Mesenchymal stem cell (in vitro differentiated cells and primary cell): ENCODE data around the gene SSB.
"Not testable (repeated sequence)": the region's sequence is repeated elsewhere in the genome, so short reads cannot be mapped to it uniquely, and the experiment has no call there.

Experiments used
- DNase-seq: peaks from one replicate; pipeline ENCODE4 v3.0.0-alpha.2; 2013
- H2AFZ ChIP-seq: one replicate; pipeline ENCODE4 v1.6.1; 2013; ENCODE audit warnings: low read depth, mild to moderate bottlenecking, control low read depth, inconsistent platforms, low read length, moderate library complexity
- H2AK5ac ChIP-seq: 2 replicates; pipeline ENCODE4 v1.6.1; 2013; ENCODE audit warnings: low read length, moderate library complexity, mild to moderate bottlenecking, inconsistent platforms; ENCODE audit not compliant: severe bottlenecking
- H2BK120ac ChIP-seq: one replicate; pipeline ENCODE4 v1.6.1; 2013; ENCODE audit warnings: low read depth, mild to moderate bottlenecking, inconsistent platforms, low read length, moderate library complexity
- H2BK12ac ChIP-seq, 2 experiments: one replicate each; pipeline ENCODE4 v1.6.1; 2013; ENCODE audit warnings: inconsistent platforms in 2 of 2, low read length in 2 of 2, mild to moderate bottlenecking in 2 of 2, moderate library complexity in 2 of 2, control low read depth in 1 of 2
- H2BK15ac ChIP-seq: one replicate; pipeline ENCODE4 v1.6.1; 2013; ENCODE audit warnings: mild to moderate bottlenecking, low read depth, inconsistent platforms; ENCODE audit not compliant: poor library complexity, severe bottlenecking
- H2BK5ac ChIP-seq: 2 replicates; pipeline ENCODE4 v1.6.1; 2013; ENCODE audit warnings: low read depth, mild to moderate bottlenecking, low read length, control low read depth, inconsistent platforms; ENCODE audit not compliant: poor library complexity, severe bottlenecking
- H3K14ac ChIP-seq, 2 experiments: one replicate each; pipeline ENCODE4 v1.6.1; 2013; ENCODE audit warnings: inconsistent platforms in 2 of 2, low read length in 2 of 2, control low read depth in 1 of 2, mild to moderate bottlenecking in 1 of 2, moderate library complexity in 1 of 2
- H3K18ac ChIP-seq, 2 experiments: one replicate each; pipeline ENCODE4 v1.6.1; 2013; ENCODE audit warnings: inconsistent platforms in 2 of 2, low read length in 2 of 2, control low read depth in 1 of 2, low read depth in 1 of 2, mild to moderate bottlenecking in 1 of 2
- H3K23ac ChIP-seq, 2 experiments: one replicate each; pipeline ENCODE4 v1.6.1; 2013; ENCODE audit warnings: inconsistent platforms in 2 of 2, low read length in 2 of 2, mild to moderate bottlenecking in 2 of 2, moderate library complexity in 2 of 2, control low read depth in 1 of 2
- H3K27ac ChIP-seq: 2 replicates; pipeline ENCODE4 v1.5.1; 2013; ENCODE audit warnings: mild to moderate bottlenecking, moderate library complexity, low read length, control low read depth, inconsistent platforms; ENCODE audit not compliant: poor library complexity, severe bottlenecking
- H3K27me3 ChIP-seq, 2 experiments: 2 replicates each; pipeline versions ENCODE4 v1.6.1 to v1.7.0; 2013; ENCODE audit warnings: low read length in 2 of 2, mild to moderate bottlenecking in 2 of 2, moderate library complexity in 2 of 2, control low read depth in 1 of 2, inconsistent platforms in 1 of 2; ENCODE audit not compliant: control insufficient read depth in 1 of 2, insufficient read depth in 1 of 2
- H3K36me3 ChIP-seq, 2 experiments: 2 replicates each; pipeline versions ENCODE4 v1.6.1 to v1.7.0; 2013; ENCODE audit warnings: low read length in 2 of 2, control low read depth in 1 of 2, inconsistent platforms in 1 of 2, low read depth in 1 of 2, mild to moderate bottlenecking in 1 of 2; ENCODE audit not compliant: insufficient read depth in 2 of 2, control insufficient read depth in 1 of 2
- H3K4ac ChIP-seq, 2 experiments: one replicate each; pipeline ENCODE4 v1.6.1; 2013; ENCODE audit warnings: inconsistent platforms in 2 of 2, low read length in 2 of 2, mild to moderate bottlenecking in 2 of 2, moderate library complexity in 2 of 2, control low read depth in 1 of 2, low read depth in 1 of 2
- H3K4me1 ChIP-seq: 2 replicates; pipeline ENCODE4 v1.6.1; 2013; ENCODE audit warnings: low read depth, low read length, control low read depth; ENCODE audit not compliant: control insufficient read depth, insufficient read depth
- H3K4me2 ChIP-seq: 2 replicates; pipeline ENCODE4 v1.6.1; 2013; ENCODE audit warnings: low read length, mild to moderate bottlenecking, inconsistent platforms; ENCODE audit not compliant: poor library complexity, severe bottlenecking
- H3K4me3 ChIP-seq, 2 experiments: 2 replicates each; pipeline versions ENCODE4 v1.5.1 to v1.7.0; 2013; ENCODE audit warnings: low read length in 2 of 2, mild to moderate bottlenecking in 2 of 2, control low read depth in 1 of 2, low read depth in 1 of 2; ENCODE audit not compliant: insufficient read depth in 1 of 2
- H3K79me1 ChIP-seq: replicated peaks from 2 replicates; pipeline ENCODE4 v1.6.1; 2013; ENCODE audit warnings: mild to moderate bottlenecking, control low read depth, low read length, inconsistent platforms; ENCODE audit not compliant: poor library complexity, severe bottlenecking
- H3K9ac ChIP-seq: 2 replicates; pipeline ENCODE4 v1.7.0; 2013; ENCODE audit warnings: mild to moderate bottlenecking, low read length, moderate library complexity
- H3K9me3 ChIP-seq: 2 replicates; pipeline ENCODE4 v1.7.0; 2013; ENCODE audit warnings: mild to moderate bottlenecking, low read length; ENCODE audit not compliant: control insufficient read depth
- H4K8ac ChIP-seq: one replicate; pipeline ENCODE4 v1.6.1; 2013; ENCODE audit warnings: inconsistent platforms, mild to moderate bottlenecking, low read length, moderate library complexity
- H4K91ac ChIP-seq: one replicate; pipeline ENCODE4 v1.6.1; 2013; ENCODE audit warnings: mild to moderate bottlenecking, low read length, inconsistent platforms
- WGBS: methylation state at CpG from one replicate; pipeline ENCODE4 v1.1.7; 2013; ENCODE audit warnings: mixed read lengths; 5-methylcytosine and 5-hydroxymethylcytosine counted together

The SSB gene

DNA sequence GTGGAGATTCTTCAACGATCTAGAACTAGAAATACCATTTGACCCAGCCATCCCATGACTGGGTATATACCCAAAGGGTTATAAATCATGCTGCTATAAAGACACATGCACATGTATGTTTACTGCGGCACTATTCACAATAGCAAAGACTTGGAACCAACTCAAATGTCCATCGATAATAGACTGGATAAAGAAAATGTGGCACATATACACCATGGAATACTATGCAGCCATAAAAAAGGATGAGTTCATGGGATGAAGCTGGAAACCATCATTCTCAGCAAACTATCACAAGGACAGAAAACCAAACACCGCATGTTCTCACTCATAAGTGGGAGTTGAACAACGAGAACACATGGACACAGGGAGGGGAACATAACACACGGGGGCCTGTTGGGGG is 18.7 kb downstream of the SSB start:
- not testable (repeated sequence) for H2BK15ac ChIP-seq, H3K9me3 ChIP-seq
- 100% methylated on average over 4 of the region's 6 CpGs for WGBS

DNA sequence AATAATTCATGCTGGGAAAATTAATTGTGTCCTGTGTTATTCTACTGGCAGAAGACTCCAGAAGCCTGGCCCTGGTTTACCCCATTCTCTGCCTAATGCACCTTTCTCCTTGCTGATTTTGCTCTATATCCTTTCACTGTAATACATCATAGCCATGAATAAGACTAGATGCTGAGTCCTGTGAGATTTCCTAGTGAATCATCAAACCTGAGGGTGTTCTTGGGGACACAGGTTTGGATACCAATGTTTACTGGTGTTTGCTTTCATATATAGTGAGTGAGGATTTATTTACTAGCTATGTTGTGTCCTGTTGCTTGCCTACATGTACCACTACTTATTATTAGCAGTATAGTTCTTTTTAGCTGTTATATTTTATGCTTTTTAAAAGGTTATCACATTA is 19.6 kb downstream of the SSB start:
- Histone ChIP-seq H3K27me3 (no peaks in the 10 kb centered on the region), H3K36me3 (peaks cover 18 to 83% of the 10 kb centered on the region in 2 experiments), H3K14ac (no peak overlapping the region), H3K23ac (no peak overlapping the region), H2BK15ac (no peak overlapping the region), H3K4me2 (no peak overlapping the region), H3K9ac (no peak overlapping the region), H3K4ac (no peak overlapping the region), H3K4me3 (no peak overlapping the region), H3K4me1 (peaks cover 5% of the 10 kb centered on the region), H3K79me1 (peaks cover 12% of the 10 kb centered on the region), H2BK120ac (no peak overlapping the region), H3K27ac (no peak overlapping the region), H3K9me3 (no peaks in the 10 kb centered on the region), H2BK12ac (no peak overlapping the region), H4K91ac (no peak overlapping the region), H2AK5ac (no peak overlapping the region), H3K18ac (no peak overlapping the region), H2BK5ac (no peak overlapping the region), H2AFZ (no peak overlapping the region), H4K8ac (no peak overlapping the region)
- no peak for DNase-seq

More for the DNA sequence above, 18.7 kb downstream of the SSB start:
- not testable (repeated sequence) for DNase-seq, H4K8ac ChIP-seq, H2AFZ ChIP-seq, H3K4me2 ChIP-seq, H2BK12ac ChIP-seq, H3K18ac ChIP-seq, H3K4ac ChIP-seq, H3K4me3 ChIP-seq, H3K4me1 ChIP-seq, H2BK5ac ChIP-seq, H3K9ac ChIP-seq, H3K27ac ChIP-seq, H3K14ac ChIP-seq, H3K27me3 ChIP-seq, H2AK5ac ChIP-seq, H3K23ac ChIP-seq, H4K91ac ChIP-seq, H3K79me1 ChIP-seq, H2BK120ac ChIP-seq
- H3K36me3 ChIP-seq: peaks cover 20 to 81% of the 10 kb centered on the region in 2 experiments

DNA sequence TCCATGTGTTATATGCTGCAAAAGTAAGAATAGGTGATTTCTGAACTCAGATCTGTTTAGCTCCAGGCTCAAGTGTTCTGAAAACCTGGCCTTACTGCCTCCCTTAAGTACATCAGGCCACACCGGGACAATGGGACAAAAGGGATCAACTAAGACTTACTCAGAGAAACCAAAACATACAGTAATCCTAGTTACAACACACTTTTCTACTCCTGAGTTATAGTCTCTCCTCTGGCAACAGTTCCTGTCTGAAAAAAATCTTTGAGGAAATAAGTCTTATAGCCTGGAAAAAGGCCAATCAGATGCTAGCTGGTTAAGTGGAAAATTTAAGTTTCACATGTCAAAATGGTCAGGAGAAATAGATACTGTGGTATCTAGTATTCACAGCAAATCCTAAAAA is 20.4 kb downstream of the SSB start:
- Histone ChIP-seq H3K14ac (no peak overlapping the region), H4K8ac (no peak overlapping the region), H3K4me3 (no peak overlapping the region), H3K79me1 (peaks cover 14% of the 10 kb centered on the region), H2BK120ac (no peak overlapping the region), H2AK5ac (no peak overlapping the region), H3K4me1 (peaks cover 8% of the 10 kb centered on the region), H3K36me3 (peaks cover 12 to 75% of the 10 kb centered on the region in 2 experiments), H3K9ac (peak overlapping the region; percentile 60), H2BK5ac (no peak overlapping the region), H2BK15ac (no peak overlapping the region), H4K91ac (no peak overlapping the region), H3K27me3 (no peaks in the 10 kb centered on the region), H3K23ac (no peak overlapping the region), H3K27ac (no peak overlapping the region), H2AFZ (no peak overlapping the region), H3K4me2 (no peak overlapping the region), H3K18ac (no peak overlapping the region), H2BK12ac (no peak overlapping the region), H3K9me3 (no peaks in the 10 kb centered on the region), H3K4ac (no peak overlapping the region)
- 93% methylated on average over 1 of the region's 1 CpG for WGBS
- DNase-seq: peak; percentile 25

DNA sequence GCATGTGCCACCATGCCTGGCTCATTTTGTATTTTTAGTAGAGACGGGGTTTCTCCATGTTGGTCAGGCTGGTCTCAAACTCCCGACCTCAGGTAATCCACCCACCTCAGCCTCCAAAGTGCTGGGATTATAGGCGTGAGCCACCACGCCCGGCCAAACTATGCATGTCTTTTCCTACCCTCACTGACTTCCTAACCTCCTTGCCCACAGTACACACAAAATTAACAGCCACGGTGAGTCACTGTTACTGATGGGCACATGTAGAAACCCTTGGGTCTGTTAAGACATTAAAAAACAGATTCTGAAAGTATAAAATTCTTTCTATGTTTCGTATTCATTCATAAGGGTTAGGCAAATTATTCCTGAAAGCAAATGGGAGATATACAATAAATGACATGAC is 21.4 kb downstream of the SSB start:
- H3K9ac ChIP-seq: not testable (repeated sequence)
- 85% methylated on average over 5 of the region's 7 CpGs for WGBS

More for the DNA sequence above, 21.4 kb downstream of the SSB start:
- H3K18ac ChIP-seq, H3K4ac ChIP-seq, H3K27me3 ChIP-seq, H2BK5ac ChIP-seq, H3K23ac ChIP-seq, H2BK120ac ChIP-seq, H3K4me2 ChIP-seq, H3K4me3 ChIP-seq, H2BK15ac ChIP-seq, H4K91ac ChIP-seq, H2BK12ac ChIP-seq, DNase-seq, H3K4me1 ChIP-seq, H3K27ac ChIP-seq, H2AK5ac ChIP-seq, H3K9me3 ChIP-seq, H4K8ac ChIP-seq, H2AFZ ChIP-seq, H3K14ac ChIP-seq: not testable (repeated sequence)
- H3K36me3 ChIP-seq: peaks cover 6 to 70% of the 10 kb centered on the region in 2 experiments
- H3K79me1 ChIP-seq: peaks cover 14% of the 10 kb centered on the region
